HG02588 (cell line): ENCODE results near the gene DOP1A.

ENCODE experiments used
- ATAC-seq: cut with Tn5 transposase; IDR thresholded peaks from one replicate; pipeline ENCODE4 v1.9.1; 2021; ENCODE audit warnings: mild to moderate bottlenecking, moderate library complexity; ENCODE audit not compliant: unreplicated experiment

The DOP1A gene

GRCh38 chr6:83067448-83068439, at the start of gene DOP1A:
Gene DOP1A, plus strand, starts transcription at chr6:83067671. Its CDS starts 29,307 bp downstream, at chr6:83096978.
- peak; percentile 86 for ATAC-seq

GRCh38 chr6:83019741-83020140, 47.7 kb upstream of the DOP1A start:
- no peak for ATAC-seq

- ATAC-seq, result no peak
Measured at GRCh38 chr6:83031689-83032088, 35.8 kb upstream of the DOP1A start.

- ATAC-seq, result no peak
Measured at GRCh38 chr6:83038246-83038645, 29.2 kb upstream of the DOP1A start.

GRCh38 chr6:83042467-83043053, 24.9 kb upstream of the DOP1A start:
- no peak for ATAC-seq

GRCh38 chr6:83044091-83044768, 23.2 kb upstream of the DOP1A start:
- ATAC-seq, result no peak

GRCh38 chr6:83047065-83047754, 20.3 kb upstream of the DOP1A start:
- ATAC-seq, result no peak

- no peak for ATAC-seq
Measured at GRCh38 chr6:83051377-83052172, 15.9 kb upstream of the DOP1A start.

- no peak for ATAC-seq
Measured at GRCh38 chr6:83053678-83054077, 13.8 kb upstream of the DOP1A start.

GRCh38 chr6:83055366-83055964, 12.0 kb upstream of the DOP1A start:
- ATAC-seq, result no peak

- peak; percentile 59 for ATAC-seq
Measured at GRCh38 chr6:83057705-83058321, 9.7 kb upstream of the DOP1A start.

GRCh38 chr6:83061190-83061589, 6.3 kb upstream of the DOP1A start:
- no peak for ATAC-seq

GRCh38 chr6:83062225-83062624, 5.2 kb upstream of the DOP1A start:
- ATAC-seq, result no peak

- peak; percentile 61 for ATAC-seq
Measured at GRCh38 chr6:83065511-83066192, 1.8 kb upstream of the DOP1A start, which contains the start of gene UBE3D. Gene UBE3D, minus strand, starts transcription at chr6:83065841. Its CDS starts 123 bp downstream, at chr6:83065718.

GRCh38 chr6:83068616-83069015, 1.1 kb downstream of the DOP1A start:
- ATAC-seq, result no peak

- no peak for ATAC-seq
Measured at GRCh38 chr6:83069633-83070032, 2.2 kb downstream of the DOP1A start.

GRCh38 chr6:83071023-83071422, 3.6 kb downstream of the DOP1A start:
- ATAC-seq, result peak; percentile 45

- no peak for ATAC-seq
Measured at GRCh38 chr6:83071707-83072106, 4.2 kb downstream of the DOP1A start.

- no peak for ATAC-seq
Measured at GRCh38 chr6:83072726-83073125, 5.3 kb downstream of the DOP1A start.
